ENCODE measurements around the gene PDXP.
"Not testable (repeated sequence)": the region's sequence is repeated elsewhere in the genome, so short reads cannot be mapped to it uniquely, and the experiment has no call there.

The PDXP gene

GRCh38 chr22:37658133-37659065 lies at the start of gene PDXP:
TSS of gene PDXP (plus strand) at chr22:37658723. CDS start at chr22:37658783, 60 bp downstream.
- DNase-seq (ENCODE audit: low read depth, low spot score): peak; percentile 100

GRCh38 chr22:37609240-37610152 lies 49.0 kb upstream of the PDXP start:
- no peak for DNase-seq (ENCODE audit: low read depth, low spot score)

GRCh38 chr22:37610153-37610475 lies 48.4 kb upstream of the PDXP start:
- DNase-seq (ENCODE audit: low read depth, low spot score): not testable (repeated sequence)

GRCh38 chr22:37610480-37611129 lies 47.9 kb upstream of the PDXP start:
- DNase-seq (ENCODE audit: low read depth, low spot score): no peak

- DNase-seq (ENCODE audit: low read depth, low spot score): no peak
Observed at GRCh38 chr22:37611207-37611606, 47.3 kb upstream of the PDXP start.

GRCh38 chr22:37616201-37617083 lies 42.1 kb upstream of the PDXP start:
- DNase-seq (ENCODE audit: low read depth, low spot score): no peak

- DNase-seq (ENCODE audit: low read depth, low spot score): no peak
Observed at GRCh38 chr22:37617431-37617830, 41.1 kb upstream of the PDXP start.

GRCh38 chr22:37618072-37618656 lies 40.4 kb upstream of the PDXP start:
- DNase-seq (ENCODE audit: low read depth, low spot score): no peak

GRCh38 chr22:37618674-37619073 lies 39.8 kb upstream of the PDXP start:
- no peak for DNase-seq (ENCODE audit: low read depth, low spot score)

GRCh38 chr22:37619991-37620390 lies 38.5 kb upstream of the PDXP start:
- DNase-seq (ENCODE audit: low read depth, low spot score): no peak

GRCh38 chr22:37621352-37621860 lies 37.1 kb upstream of the PDXP start:
- DNase-seq (ENCODE audit: low read depth, low spot score): no peak

GRCh38 chr22:37623075-37624016 lies 35.2 kb upstream of the PDXP start:
- no peak for DNase-seq (ENCODE audit: low read depth, low spot score)

GRCh38 chr22:37624017-37624365 lies 34.5 kb upstream of the PDXP start:
- DNase-seq (ENCODE audit: low read depth, low spot score): no peak

- DNase-seq (ENCODE audit: low read depth, low spot score): no peak
Observed at GRCh38 chr22:37624876-37625275, 33.6 kb upstream of the PDXP start.

GRCh38 chr22:37625737-37626136 lies 32.8 kb upstream of the PDXP start:
- DNase-seq (ENCODE audit: low read depth, low spot score): no peak

- no peak for DNase-seq (ENCODE audit: low read depth, low spot score)
Observed at GRCh38 chr22:37626144-37626543, 32.4 kb upstream of the PDXP start.

GRCh38 chr22:37626556-37627075 lies 31.9 kb upstream of the PDXP start:
- no peak for DNase-seq (ENCODE audit: low read depth, low spot score)

- DNase-seq (ENCODE audit: low read depth, low spot score): no peak
Observed at GRCh38 chr22:37627121-37627520, 31.4 kb upstream of the PDXP start.

GRCh38 chr22:37627545-37627944 lies 31.0 kb upstream of the PDXP start:
- no peak for DNase-seq (ENCODE audit: low read depth, low spot score)

Data from smooth muscle cell of the brain vasculature (primary cell).